ENCODE data around the gene ECT2. TPM values are rescaled to one million over a fixed set of nuclear protein-coding genes. Genes with fewer than 3 reads are reported as not detected.

ECT2 gene
- total RNA-seq: 19.0 TPM

GRCh38 chr3:172750368-172751174, at the start of gene ECT2:
ECT2 (plus strand) TSS chr3:172750726; CDS start chr3:172754531, 3,805 bp downstream.

GRCh38 chr3:172710664-172711453, 39.7 kb upstream of the ECT2 start, which contains the start of gene NCEH1:
NCEH1 (minus strand) TSS chr3:172711067; CDS start chr3:172710984, 83 bp downstream.

Small RNA genes lying within 50 kb of the gene (small RNA-seq; reads per million reads assigned to genes)
- gene AC108667.1 (ENCODE audit: low replicate concordance) (not detected), gene RF00139 (ENCODE audit: low replicate concordance) (not detected), gene RNU4-4P (ENCODE audit: low replicate concordance) (not detected), gene RNU6-547P (ENCODE audit: low replicate concordance) (not detected)

Other genes with a start within 250 kb of the ECT2 start
- 50.2 TPM for gene TNFSF10, start 227.3 kb upstream of the ECT2 start, total RNA-seq
- gene NCEH1, start 39.7 kb upstream of the ECT2 start, total RNA-seq: 4.8 TPM

Measured in metanephros (tissue), 2 donors.